ENCODE results near the gene KLHL33.
A peak's percentile ranks its signal among the peaks of the same experiment; 100 is the strongest.

The KLHL33 gene

GRCh38 chr14:20461225-20462141 is 25.5 kb upstream of the KLHL33 start, which contains the start of gene PIP4P1 (continued):
- TF ChIP-seq INSM2 (tag by site-specific recombination; IDR thresholded peaks at IDR 0.05) (peak; percentile 57; the same call in 1 of the 2 replicates), ZBTB8A (tag by site-specific recombination; IDR thresholded peaks at IDR 0.05) (peak; percentile 58; the same call in 1 of the 2 replicates), ZNF561 (tag by site-specific recombination; IDR thresholded peaks at IDR 0.05; ENCODE audit: borderline replicate concordance) (peak; percentile 32), SCRT1 (tag by site-specific recombination; IDR thresholded peaks at IDR 0.05; ENCODE audit: borderline replicate concordance) (peak; percentile 70; the same call in 1 of the 2 replicates), ZBTB26 (tag by site-specific recombination; optimal IDR thresholded peaks at IDR 0.05) (peak; percentile 42), KLF1 (tag by site-specific recombination; IDR thresholded peaks at IDR 0.05) (peak; percentile 15; the same call in 1 of the 2 replicates), SCRT2 (tag by site-specific recombination; IDR thresholded peaks at IDR 0.05) (peak; percentile 98), ZNF449 (tag by site-specific recombination; IDR thresholded peaks at IDR 0.05) (peak; percentile 99), SETDB1 (IDR thresholded peaks at IDR 0.05; ENCODE audit: insufficient read length, low read length) (peak; percentile 96), ZBTB21 (tag by site-specific recombination; IDR thresholded peaks at IDR 0.05) (peak; percentile 59; the same call in 1 of the 2 replicates), KLF8 (tag by site-specific recombination; IDR thresholded peaks at IDR 0.05) (peak; percentile 64), ZNF341 (tag by site-specific recombination; IDR thresholded peaks at IDR 0.05; ENCODE audit: low read depth) (0 out of 2 replicates have a peak, but pooled peaks have one; percentile 10), ZNF629 (tag by site-specific recombination; IDR thresholded peaks at IDR 0.05) (peak; percentile 80), ZNF701 (tag by site-specific recombination; IDR thresholded peaks at IDR 0.05) (no peak), ZNF175 (tag by site-specific recombination; IDR thresholded peaks at IDR 0.05) (no peak), ZNF785 (tag by site-specific recombination; IDR thresholded peaks at IDR 0.05) (no peak), SP3 (tag by site-specific recombination; IDR thresholded peaks at IDR 0.05) (peak; percentile 85), ZNF692 (tag by site-specific recombination; IDR thresholded peaks at IDR 0.05) (peak; percentile 74; the same call in 1 of the 2 replicates), ZNF366 (tag by site-specific recombination; conservative IDR thresholded peaks at IDR 0.05) (peak; percentile 92), KLF16 (tag by site-specific recombination; IDR thresholded peaks at IDR 0.05) (peak; percentile 33; the same call in 1 of the 2 replicates)
- TF ChIP-seq, protein P1, sequence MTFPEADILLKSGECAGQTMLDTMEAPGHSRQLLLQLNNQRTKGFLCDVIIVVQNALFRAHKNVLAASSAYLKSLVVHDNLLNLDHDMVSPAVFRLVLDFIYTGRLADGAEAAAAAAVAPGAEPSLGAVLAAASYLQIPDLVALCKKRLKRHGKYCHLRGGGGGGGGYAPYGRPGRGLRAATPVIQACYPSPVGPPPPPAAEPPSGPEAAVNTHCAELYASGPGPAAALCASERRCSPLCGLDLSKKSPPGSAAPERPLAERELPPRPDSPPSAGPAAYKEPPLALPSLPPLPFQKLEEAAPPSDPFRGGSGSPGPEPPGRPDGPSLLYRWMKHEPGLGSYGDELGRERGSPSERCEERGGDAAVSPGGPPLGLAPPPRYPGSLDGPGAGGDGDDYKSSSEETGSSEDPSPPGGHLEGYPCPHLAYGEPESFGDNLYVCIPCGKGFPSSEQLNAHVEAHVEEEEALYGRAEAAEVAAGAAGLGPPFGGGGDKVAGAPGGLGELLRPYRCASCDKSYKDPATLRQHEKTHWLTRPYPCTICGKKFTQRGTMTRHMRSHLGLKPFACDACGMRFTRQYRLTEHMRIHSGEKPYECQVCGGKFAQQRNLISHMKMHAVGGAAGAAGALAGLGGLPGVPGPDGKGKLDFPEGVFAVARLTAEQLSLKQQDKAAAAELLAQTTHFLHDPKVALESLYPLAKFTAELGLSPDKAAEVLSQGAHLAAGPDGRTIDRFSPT (tag by site-specific recombination; IDR thresholded peaks at IDR 0.05): no peak
- TF ChIP-seq, protein P2, sequence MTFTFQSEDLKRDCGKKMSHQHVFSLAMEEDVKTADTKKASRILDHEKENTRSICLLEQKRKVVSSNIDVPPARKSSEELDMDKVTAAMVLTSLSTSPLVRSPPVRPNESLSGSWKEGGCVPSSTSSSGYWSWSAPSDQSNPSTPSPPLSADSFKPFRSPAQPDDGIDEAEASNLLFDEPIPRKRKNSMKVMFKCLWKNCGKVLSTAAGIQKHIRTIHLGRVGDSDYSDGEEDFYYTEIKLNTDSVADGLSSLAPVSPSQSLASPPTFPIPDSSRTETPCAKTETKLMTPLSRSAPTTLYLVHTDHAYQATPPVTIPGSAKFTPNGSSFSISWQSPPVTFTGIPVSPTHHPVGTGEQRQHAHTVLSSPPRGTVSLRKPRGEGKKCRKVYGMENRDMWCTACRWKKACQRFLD (tag by site-specific recombination; IDR thresholded peaks at IDR 0.05): no peak
